Measurements from ENCODE around the gene ACVRL1. TPM values are rescaled to one million over a fixed set of nuclear protein-coding genes. Genes with fewer than 3 reads are reported as not detected.

ACVRL1 gene
- total and polyA plus RNA-seq, 9 of the 15 experiments (the other 6 are each of a cell fraction or from before 2014, with no cell fraction given) = 0.07 to 1.4 (median 0.30) TPM

DNA sequence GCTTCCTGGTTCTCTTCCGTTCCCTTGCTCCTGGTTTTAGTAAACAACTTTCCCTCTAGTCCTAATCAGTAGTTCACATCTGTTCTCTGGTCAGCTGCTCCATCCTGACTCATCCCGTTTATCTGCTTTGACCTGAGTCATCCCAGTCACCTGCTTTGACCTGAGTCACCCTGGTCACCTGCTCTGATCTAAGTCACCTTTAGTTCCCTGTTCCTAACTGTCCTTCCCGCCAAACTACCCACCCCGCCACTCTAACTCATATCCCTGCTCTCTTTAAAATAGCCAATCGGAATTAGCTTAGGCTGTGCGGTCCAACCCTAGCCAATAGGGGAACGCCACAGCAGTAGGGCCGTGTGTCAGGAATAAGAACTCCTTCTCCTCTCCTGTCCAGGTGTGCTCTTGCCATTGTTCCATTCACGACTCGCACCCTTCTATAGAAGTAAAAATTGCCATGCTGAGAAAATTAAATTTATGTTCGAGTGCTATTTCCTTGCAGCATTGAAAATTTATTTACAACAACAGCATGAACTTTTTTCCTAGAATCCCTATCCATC, 22.6 kb upstream of the ACVRL1 start (continued):
- TF ChIP-seq, protein P1, sequence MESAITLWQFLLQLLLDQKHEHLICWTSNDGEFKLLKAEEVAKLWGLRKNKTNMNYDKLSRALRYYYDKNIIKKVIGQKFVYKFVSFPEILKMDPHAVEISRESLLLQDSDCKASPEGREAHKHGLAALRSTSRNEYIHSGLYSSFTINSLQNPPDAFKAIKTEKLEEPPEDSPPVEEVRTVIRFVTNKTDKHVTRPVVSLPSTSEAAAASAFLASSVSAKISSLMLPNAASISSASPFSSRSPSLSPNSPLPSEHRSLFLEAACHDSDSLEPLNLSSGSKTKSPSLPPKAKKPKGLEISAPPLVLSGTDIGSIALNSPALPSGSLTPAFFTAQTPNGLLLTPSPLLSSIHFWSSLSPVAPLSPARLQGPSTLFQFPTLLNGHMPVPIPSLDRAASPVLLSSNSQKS (CRISPR knock-in tag; IDR thresholded peaks at IDR 0.05) = 0 out of 2 replicates have a peak, but pooled peaks have one; percentile 64
- TF ChIP-seq GABPB1 (CRISPR knock-in tag; IDR thresholded peaks at IDR 0.05) (0 out of 2 replicates have a peak, but pooled peaks have one; percentile 39), PHB (CRISPR knock-in tag; IDR thresholded peaks at IDR 0.05) (no peak), HDAC3 (IDR thresholded peaks at IDR 0.05; ENCODE audit: borderline replicate concordance, partially characterized antibody) (peak; percentile 90), ZNF77 (CRISPR knock-in tag; IDR thresholded peaks at IDR 0.05) (no peak), ARHGAP35 (IDR thresholded peaks at IDR 0.05; ENCODE audit: partially characterized antibody) (no peak), IFI16 (CRISPR knock-in tag; IDR thresholded peaks at IDR 0.05) (0 out of 2 replicates have a peak, but pooled peaks have one; percentile 5), FOSL1 (tag; conservative IDR thresholded peaks at IDR 0.05) (peak; percentile 100), ZKSCAN8 (CRISPR knock-in tag; IDR thresholded peaks at IDR 0.05) (0 out of 2 replicates have a peak, but pooled peaks have one; percentile 56), SLC30A9 (CRISPR knock-in tag; IDR thresholded peaks at IDR 0.05) (no peak), KHSRP (IDR thresholded peaks at IDR 0.05) (0 out of 2 replicates have a peak, but pooled peaks have one; percentile 31), MITF (IDR thresholded peaks at IDR 0.05) (peak; percentile 98), ZNF79 (CRISPR knock-in tag; IDR thresholded peaks at IDR 0.05; ENCODE audit: low read depth) (no peak), MECOM (CRISPR knock-in tag; IDR thresholded peaks at IDR 0.05) (peak; percentile 88), CBX2 (IDR thresholded peaks at IDR 0.05; ENCODE audit: insufficient read depth, low read length, poor library complexity, severe bottlenecking) (no peak)
- TF ChIP-seq, protein P2, sequence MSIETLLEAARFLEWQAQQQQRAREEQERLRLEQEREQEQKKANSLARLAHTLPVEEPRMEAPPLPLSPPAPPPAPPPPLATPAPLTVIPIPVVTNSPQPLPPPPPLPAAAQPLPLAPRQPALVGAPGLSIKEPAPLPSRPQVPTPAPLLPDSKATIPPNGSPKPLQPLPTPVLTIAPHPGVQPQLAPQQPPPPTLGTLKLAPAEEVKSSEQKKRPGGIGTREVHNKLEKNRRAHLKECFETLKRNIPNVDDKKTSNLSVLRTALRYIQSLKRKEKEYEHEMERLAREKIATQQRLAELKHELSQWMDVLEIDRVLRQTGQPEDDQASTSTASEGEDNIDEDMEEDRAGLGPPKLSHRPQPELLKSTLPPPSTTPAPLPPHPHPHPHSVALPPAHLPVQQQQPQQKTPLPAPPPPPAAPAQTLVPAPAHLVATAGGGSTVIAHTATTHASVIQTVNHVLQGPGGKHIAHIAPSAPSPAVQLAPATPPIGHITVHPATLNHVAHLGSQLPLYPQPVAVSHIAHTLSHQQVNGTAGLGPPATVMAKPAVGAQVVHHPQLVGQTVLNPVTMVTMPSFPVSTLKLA (conservative IDR thresholded peaks at IDR 0.05) = peak; percentile 16 to 65; a peak in 2 of 4 replicates
- TF ChIP-seq, protein P3, sequence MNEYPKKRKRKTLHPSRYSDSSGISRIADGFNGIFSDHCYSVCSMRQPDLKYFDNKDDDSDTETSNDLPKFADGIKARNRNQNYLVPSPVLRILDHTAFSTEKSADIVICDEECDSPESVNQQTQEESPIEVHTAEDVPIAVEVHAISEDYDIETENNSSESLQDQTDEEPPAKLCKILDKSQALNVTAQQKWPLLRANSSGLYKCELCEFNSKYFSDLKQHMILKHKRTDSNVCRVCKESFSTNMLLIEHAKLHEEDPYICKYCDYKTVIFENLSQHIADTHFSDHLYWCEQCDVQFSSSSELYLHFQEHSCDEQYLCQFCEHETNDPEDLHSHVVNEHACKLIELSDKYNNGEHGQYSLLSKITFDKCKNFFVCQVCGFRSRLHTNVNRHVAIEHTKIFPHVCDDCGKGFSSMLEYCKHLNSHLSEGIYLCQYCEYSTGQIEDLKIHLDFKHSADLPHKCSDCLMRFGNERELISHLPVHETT (CRISPR knock-in tag; conservative IDR thresholded peaks at IDR 0.05 in 1 of 2, IDR thresholded peaks at IDR 0.05 in 1 of 2) = peak in 1 of 2 experiments; percentile 47; a peak in 2 of 4 replicates
- TF ChIP-seq, protein P4, sequence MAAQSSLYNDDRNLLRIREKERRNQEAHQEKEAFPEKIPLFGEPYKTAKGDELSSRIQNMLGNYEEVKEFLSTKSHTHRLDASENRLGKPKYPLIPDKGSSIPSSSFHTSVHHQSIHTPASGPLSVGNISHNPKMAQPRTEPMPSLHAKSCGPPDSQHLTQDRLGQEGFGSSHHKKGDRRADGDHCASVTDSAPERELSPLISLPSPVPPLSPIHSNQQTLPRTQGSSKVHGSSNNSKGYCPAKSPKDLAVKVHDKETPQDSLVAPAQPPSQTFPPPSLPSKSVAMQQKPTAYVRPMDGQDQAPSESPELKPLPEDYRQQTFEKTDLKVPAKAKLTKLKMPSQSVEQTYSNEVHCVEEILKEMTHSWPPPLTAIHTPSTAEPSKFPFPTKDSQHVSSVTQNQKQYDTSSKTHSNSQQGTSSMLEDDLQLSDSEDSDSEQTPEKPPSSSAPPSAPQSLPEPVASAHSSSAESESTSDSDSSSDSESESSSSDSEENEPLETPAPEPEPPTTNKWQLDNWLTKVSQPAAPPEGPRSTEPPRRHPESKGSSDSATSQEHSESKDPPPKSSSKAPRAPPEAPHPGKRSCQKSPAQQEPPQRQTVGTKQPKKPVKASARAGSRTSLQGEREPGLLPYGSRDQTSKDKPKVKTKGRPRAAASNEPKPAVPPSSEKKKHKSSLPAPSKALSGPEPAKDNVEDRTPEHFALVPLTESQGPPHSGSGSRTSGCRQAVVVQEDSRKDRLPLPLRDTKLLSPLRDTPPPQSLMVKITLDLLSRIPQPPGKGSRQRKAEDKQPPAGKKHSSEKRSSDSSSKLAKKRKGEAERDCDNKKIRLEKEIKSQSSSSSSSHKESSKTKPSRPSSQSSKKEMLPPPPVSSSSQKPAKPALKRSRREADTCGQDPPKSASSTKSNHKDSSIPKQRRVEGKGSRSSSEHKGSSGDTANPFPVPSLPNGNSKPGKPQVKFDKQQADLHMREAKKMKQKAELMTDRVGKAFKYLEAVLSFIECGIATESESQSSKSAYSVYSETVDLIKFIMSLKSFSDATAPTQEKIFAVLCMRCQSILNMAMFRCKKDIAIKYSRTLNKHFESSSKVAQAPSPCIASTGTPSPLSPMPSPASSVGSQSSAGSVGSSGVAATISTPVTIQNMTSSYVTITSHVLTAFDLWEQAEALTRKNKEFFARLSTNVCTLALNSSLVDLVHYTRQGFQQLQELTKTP (IDR thresholded peaks at IDR 0.05; ENCODE audit: low read depth in 1 of 2, partially characterized antibody in 2 of 2) = peak; percentile 53 to 99
